ENCODE data around the gene TIMELESS. TPM values are rescaled to one million over a fixed set of nuclear protein-coding genes. Genes with fewer than 3 reads are reported as not detected.

TIMELESS gene
- polyA plus RNA-seq, 4 donors, result 3.2 to 21.6 (median 8.6) TPM

GRCh38 chr12:56425940-56426438 is 23.2 kb downstream of the TIMELESS start:
- DNase-seq (no peak), FAIRE-seq (no peak)
- no peak overlapping the region for H3K27ac ChIP-seq (ENCODE audit: low read depth in 1 of 3, low read length in 2 of 3)
- H3K9me3 ChIP-seq (ENCODE audit: control insufficient read depth in 2 of 2, insufficient read depth in 1 of 2, low read depth in 1 of 2, low read length in 1 of 2), result no peaks in the 10 kb centered on the region
- H3K36me3 ChIP-seq (ENCODE audit: control insufficient read depth in 3 of 3, insufficient read depth in 2 of 3, low read depth in 1 of 3, low read length in 3 of 3), result peaks cover 0 to 67% (median 7%) of the 10 kb centered on the region in 3 donors
- no peaks in the 10 kb centered on the region for H3K27me3 ChIP-seq (ENCODE audit: control insufficient read depth in 3 of 3, insufficient read depth in 3 of 3, low read length in 3 of 3)
- H3K4me3 ChIP-seq (ENCODE audit: low read depth in 1 of 3, low read length in 3 of 3), result no peak overlapping the region
- H3K4me1 ChIP-seq (ENCODE audit: control insufficient read depth in 3 of 3, insufficient read depth in 2 of 3, low read depth in 1 of 3, low read length in 2 of 3), result no peaks in the 10 kb centered on the region
- 54 to 59% (median 56%) methylated on average over 3 of the region's 3 CpGs for WGBS, 3 donors

GRCh38 chr12:56425193-56425592 is 24.0 kb downstream of the TIMELESS start:
- 66 to 91% (median 83%) methylated on average over 1 of the region's 1 CpG for WGBS, 3 donors
- no peak for DNase-seq
- H3K27me3 ChIP-seq (ENCODE audit: control insufficient read depth in 3 of 3, insufficient read depth in 3 of 3, low read length in 3 of 3), result no peaks in the 10 kb centered on the region
- peaks cover 0 to 67% (median 7%) of the 10 kb centered on the region in 3 donors for H3K36me3 ChIP-seq (ENCODE audit: control insufficient read depth in 3 of 3, insufficient read depth in 2 of 3, low read depth in 1 of 3, low read length in 3 of 3)
- no peak overlapping the region for H3K4me3 ChIP-seq (ENCODE audit: low read depth in 1 of 3, low read length in 3 of 3)
- FAIRE-seq, result no peak
- H3K4me1 ChIP-seq (ENCODE audit: control insufficient read depth in 3 of 3, insufficient read depth in 2 of 3, low read depth in 1 of 3, low read length in 2 of 3), result no peaks in the 10 kb centered on the region
- H3K9me3 ChIP-seq (ENCODE audit: control insufficient read depth in 2 of 2, insufficient read depth in 1 of 2, low read depth in 1 of 2, low read length in 1 of 2), result no peaks in the 10 kb centered on the region
- H3K27ac ChIP-seq (ENCODE audit: low read depth in 1 of 3, low read length in 2 of 3), result no peak overlapping the region

GRCh38 chr12:56420411-56420810 is 28.8 kb downstream of the TIMELESS start:
- WGBS, 3 donors, result 86 to 90% (median 86%) methylated on average over 6 of the region's 6 CpGs
- Histone ChIP-seq H3K36me3 (ENCODE audit: control insufficient read depth in 3 of 3, insufficient read depth in 2 of 3, low read depth in 1 of 3, low read length in 3 of 3) (peaks cover 0 to 56% (median 6%) of the 10 kb centered on the region in 3 donors), H3K9me3 (ENCODE audit: control insufficient read depth in 2 of 2, insufficient read depth in 1 of 2, low read depth in 1 of 2, low read length in 1 of 2) (no peaks in the 10 kb centered on the region), H3K4me1 (ENCODE audit: control insufficient read depth in 3 of 3, insufficient read depth in 2 of 3, low read depth in 1 of 3, low read length in 2 of 3) (no peaks in the 10 kb centered on the region), H3K4me3 (ENCODE audit: low read depth in 1 of 3, low read length in 3 of 3) (no peak overlapping the region), H3K27ac (ENCODE audit: low read depth in 1 of 3, low read length in 2 of 3) (no peak overlapping the region), H3K27me3 (ENCODE audit: control insufficient read depth in 3 of 3, insufficient read depth in 3 of 3, low read length in 3 of 3) (no peaks in the 10 kb centered on the region)
- FAIRE-seq (no peak), DNase-seq (no peak)

GRCh38 chr12:56417739-56418138 is 31.5 kb downstream of the TIMELESS start:
- no peak for DNase-seq
- 96 to 97% (median 96%) methylated on average over 11 of the region's 11 CpGs for WGBS, 3 donors
- no peak overlapping the region for H3K4me3 ChIP-seq (ENCODE audit: low read depth in 1 of 3, low read length in 3 of 3)

GRCh38 chr12:56414401-56414800 is 34.8 kb downstream of the TIMELESS start:
- 90 to 95% (median 92%) methylated on average over 3 of the region's 3 CpGs for WGBS, 3 donors
- Histone ChIP-seq H3K4me1 (ENCODE audit: control insufficient read depth in 3 of 3, insufficient read depth in 2 of 3, low read depth in 1 of 3, low read length in 2 of 3) (peaks cover 0 to under 1% (median 0%) of the 10 kb centered on the region in 3 donors), H3K27me3 (ENCODE audit: control insufficient read depth in 3 of 3, insufficient read depth in 3 of 3, low read length in 3 of 3) (no peaks in the 10 kb centered on the region), H3K4me3 (ENCODE audit: low read depth in 1 of 3, low read length in 3 of 3) (no peak overlapping the region), H3K9me3 (ENCODE audit: control insufficient read depth in 2 of 2, insufficient read depth in 1 of 2, low read depth in 1 of 2, low read length in 1 of 2) (no peaks in the 10 kb centered on the region), H3K36me3 (ENCODE audit: control insufficient read depth in 3 of 3, insufficient read depth in 2 of 3, low read depth in 1 of 3, low read length in 3 of 3) (peaks cover 0 to 42% (median 2%) of the 10 kb centered on the region in 3 donors), H3K27ac (ENCODE audit: low read depth in 1 of 3, low read length in 2 of 3) (no peak overlapping the region)
- FAIRE-seq (no peak), DNase-seq (no peak)

More at GRCh38 chr12:56417739-56418138, 31.5 kb downstream of the TIMELESS start:
- no peak for FAIRE-seq
- Histone ChIP-seq H3K27ac (ENCODE audit: low read depth in 1 of 3, low read length in 2 of 3) (no peak overlapping the region), H3K27me3 (ENCODE audit: control insufficient read depth in 3 of 3, insufficient read depth in 3 of 3, low read length in 3 of 3) (no peaks in the 10 kb centered on the region), H3K4me1 (ENCODE audit: control insufficient read depth in 3 of 3, insufficient read depth in 2 of 3, low read depth in 1 of 3, low read length in 2 of 3) (no peaks in the 10 kb centered on the region), H3K36me3 (ENCODE audit: control insufficient read depth in 3 of 3, insufficient read depth in 2 of 3, low read depth in 1 of 3, low read length in 3 of 3) (peaks cover 0 to 59% (median 2%) of the 10 kb centered on the region in 3 donors), H3K9me3 (ENCODE audit: control insufficient read depth in 2 of 2, insufficient read depth in 1 of 2, low read depth in 1 of 2, low read length in 1 of 2) (no peaks in the 10 kb centered on the region)

- no peak for FAIRE-seq
- Histone ChIP-seq H3K9me3 (ENCODE audit: control insufficient read depth in 2 of 2, insufficient read depth in 1 of 2, low read depth in 1 of 2, low read length in 1 of 2) (no peaks in the 10 kb centered on the region), H3K4me1 (ENCODE audit: control insufficient read depth in 3 of 3, insufficient read depth in 2 of 3, low read depth in 1 of 3, low read length in 2 of 3) (peaks cover 0 to 9% (median 0%) of the 10 kb centered on the region in 3 donors), H3K36me3 (ENCODE audit: control insufficient read depth in 3 of 3, insufficient read depth in 2 of 3, low read depth in 1 of 3, low read length in 3 of 3) (peaks cover 0 to 33% (median 2%) of the 10 kb centered on the region in 3 donors), H3K27me3 (ENCODE audit: control insufficient read depth in 3 of 3, insufficient read depth in 3 of 3, low read length in 3 of 3) (no peaks in the 10 kb centered on the region), H3K27ac (ENCODE audit: low read depth in 1 of 3, low read length in 2 of 3) (no peak overlapping the region), H3K4me3 (ENCODE audit: low read depth in 1 of 3, low read length in 3 of 3) (no peak overlapping the region)
- 83 to 88% (median 83%) methylated on average over 7 of the region's 7 CpGs for WGBS, 3 donors
- no peak for DNase-seq
Measured at GRCh38 chr12:56413392-56413791, 35.8 kb downstream of the TIMELESS start.

GRCh38 chr12:56411781-56412639 is 37.2 kb downstream of the TIMELESS start:
- Histone ChIP-seq H3K27ac (ENCODE audit: low read depth in 1 of 3, low read length in 2 of 3) (no peak overlapping the region), H3K27me3 (ENCODE audit: control insufficient read depth in 3 of 3, insufficient read depth in 3 of 3, low read length in 3 of 3) (no peaks in the 10 kb centered on the region), H3K4me3 (ENCODE audit: low read depth in 1 of 3, low read length in 3 of 3) (no peak overlapping the region), H3K9me3 (ENCODE audit: control insufficient read depth in 2 of 2, insufficient read depth in 1 of 2, low read depth in 1 of 2, low read length in 1 of 2) (no peaks in the 10 kb centered on the region), H3K4me1 (ENCODE audit: control insufficient read depth in 3 of 3, insufficient read depth in 2 of 3, low read depth in 1 of 3, low read length in 2 of 3) (peaks cover 0 to 9% (median 0%) of the 10 kb centered on the region in 3 donors), H3K36me3 (ENCODE audit: control insufficient read depth in 3 of 3, insufficient read depth in 2 of 3, low read depth in 1 of 3, low read length in 3 of 3) (peaks cover 0 to 26% (median 0%) of the 10 kb centered on the region in 3 donors)
- FAIRE-seq (no peak), DNase-seq (no peak)
- WGBS, 3 donors, result 83 to 89% (median 87%) methylated on average over 6 of the region's 6 CpGs

GRCh38 chr12:56410768-56411167 is 38.5 kb downstream of the TIMELESS start:
- WGBS, 3 donors, result 80 to 94% (median 91%) methylated on average over 4 of the region's 4 CpGs
- peaks cover 0 to 9% (median 0%) of the 10 kb centered on the region in 3 donors for H3K4me1 ChIP-seq (ENCODE audit: control insufficient read depth in 3 of 3, insufficient read depth in 2 of 3, low read depth in 1 of 3, low read length in 2 of 3)
- FAIRE-seq (no peak), DNase-seq (no peak)
- no peak overlapping the region for H3K27ac ChIP-seq (ENCODE audit: low read depth in 1 of 3, low read length in 2 of 3)
- H3K36me3 ChIP-seq (ENCODE audit: control insufficient read depth in 3 of 3, insufficient read depth in 2 of 3, low read depth in 1 of 3, low read length in 3 of 3), result peaks cover 0 to 24% (median 0%) of the 10 kb centered on the region in 3 donors
- no peaks in the 10 kb centered on the region for H3K27me3 ChIP-seq (ENCODE audit: control insufficient read depth in 3 of 3, insufficient read depth in 3 of 3, low read length in 3 of 3)
- H3K9me3 ChIP-seq (ENCODE audit: control insufficient read depth in 2 of 2, insufficient read depth in 1 of 2, low read depth in 1 of 2, low read length in 1 of 2), result no peaks in the 10 kb centered on the region
- no peak overlapping the region for H3K4me3 ChIP-seq (ENCODE audit: low read depth in 1 of 3, low read length in 3 of 3)
